Right lobe of liver (tissue), 4 donors: Measurements from ENCODE around the gene SH3RF1.

Experiments
- POLR2A ChIP-seq: fragments of 450-650 bp; IDR thresholded peaks from one replicate; pipeline ENCODE4 v1.6.1; 2017; ENCODE audit warnings: antibody characterized with exemption, mild to moderate bottlenecking
- TF ChIP-seq, protein P1 (sequence below), 4 donors: fragments of 200-600 bp in 3 of 4; fragments of 450-650 bp in 1 of 4; IDR thresholded peaks; one replicate each; pipeline versions ENCODE4 v1.5.1 to v1.8.0; 2016 to 2022; ENCODE audit warnings: antibody characterized with exemption in 4 of 4, mild to moderate bottlenecking in 2 of 4
- donor health status: DM: no; HTN: no; CAD: no.
- donor health status: DM: no; HTN: no; CAD: no.
- donor health status: DM: no; HTN: yes; CAD: no.

DNA sequence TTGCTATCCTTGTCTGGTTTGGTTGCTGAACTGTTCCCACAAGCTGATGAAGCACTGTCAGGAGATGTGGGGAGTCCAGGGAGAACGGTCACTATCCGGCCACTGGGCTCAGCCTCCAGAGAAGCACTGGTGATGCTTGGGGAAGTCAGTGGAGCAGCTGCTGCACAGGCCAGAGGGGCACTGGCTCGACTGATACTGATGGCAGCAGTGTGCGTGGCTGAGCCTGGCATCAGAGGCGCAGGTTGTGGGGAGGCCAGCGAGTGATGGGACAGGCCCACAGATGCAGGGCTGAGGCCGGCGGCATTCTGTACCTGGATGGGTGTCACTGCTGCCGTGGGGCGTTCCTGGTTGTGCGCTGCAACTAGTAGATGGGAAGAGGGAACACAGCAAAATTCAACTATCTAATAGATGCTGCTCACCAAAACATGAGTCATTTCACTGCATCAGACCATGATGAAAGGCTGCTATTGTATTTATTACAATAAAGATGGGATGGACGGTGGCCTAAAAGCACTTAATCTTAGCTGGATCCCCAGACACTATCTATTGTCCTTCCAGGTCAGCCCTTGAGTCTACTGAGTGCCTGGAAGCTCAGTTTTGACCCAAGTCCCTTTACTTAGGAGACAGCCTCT lies 154.4 kb downstream of the SH3RF1 start:
- TF ChIP-seq, protein P1, sequence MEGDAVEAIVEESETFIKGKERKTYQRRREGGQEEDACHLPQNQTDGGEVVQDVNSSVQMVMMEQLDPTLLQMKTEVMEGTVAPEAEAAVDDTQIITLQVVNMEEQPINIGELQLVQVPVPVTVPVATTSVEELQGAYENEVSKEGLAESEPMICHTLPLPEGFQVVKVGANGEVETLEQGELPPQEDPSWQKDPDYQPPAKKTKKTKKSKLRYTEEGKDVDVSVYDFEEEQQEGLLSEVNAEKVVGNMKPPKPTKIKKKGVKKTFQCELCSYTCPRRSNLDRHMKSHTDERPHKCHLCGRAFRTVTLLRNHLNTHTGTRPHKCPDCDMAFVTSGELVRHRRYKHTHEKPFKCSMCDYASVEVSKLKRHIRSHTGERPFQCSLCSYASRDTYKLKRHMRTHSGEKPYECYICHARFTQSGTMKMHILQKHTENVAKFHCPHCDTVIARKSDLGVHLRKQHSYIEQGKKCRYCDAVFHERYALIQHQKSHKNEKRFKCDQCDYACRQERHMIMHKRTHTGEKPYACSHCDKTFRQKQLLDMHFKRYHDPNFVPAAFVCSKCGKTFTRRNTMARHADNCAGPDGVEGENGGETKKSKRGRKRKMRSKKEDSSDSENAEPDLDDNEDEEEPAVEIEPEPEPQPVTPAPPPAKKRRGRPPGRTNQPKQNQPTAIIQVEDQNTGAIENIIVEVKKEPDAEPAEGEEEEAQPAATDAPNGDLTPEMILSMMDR (IDR thresholded peaks at IDR 0.05), result no peak
- no peak for TF ChIP-seq POLR2A
